Kidney epithelial cell (primary cell): ENCODE measurements around the gene CHCHD5. TPM values are rescaled to one million over a fixed set of nuclear protein-coding genes. Genes with fewer than 3 reads are reported as not detected.

ENCODE experiments used
- DNase-seq: peaks from one replicate; pipeline ENCODE4 v3.0.0-alpha.2; 2010; ENCODE audit warnings: low read depth
- H3K27me3 ChIP-seq: 2 replicates; pipeline ENCODE4 v1.6.0; 2011; ENCODE audit warnings: low read length; ENCODE audit not compliant: control insufficient read depth, insufficient read depth
- H3K36me3 ChIP-seq: 2 replicates; pipeline ENCODE4 v1.5.1; 2011; ENCODE audit warnings: low read length; ENCODE audit not compliant: control insufficient read depth, insufficient read depth
- H3K4me3 ChIP-seq: 2 replicates; pipeline ENCODE4 v1.5.1; 2011; ENCODE audit warnings: low read depth, mild to moderate bottlenecking, control low read depth, low read length
- CTCF ChIP-seq: IDR thresholded peaks from 2 replicates; pipeline ENCODE4 v1.5.1; 2011; ENCODE audit warnings: mild to moderate bottlenecking, moderate library complexity, low read length, control low read depth, inconsistent platforms; ENCODE audit not compliant: insufficient read depth, poor library complexity, severe bottlenecking
- total RNA-seq: library from RNA; depleted of rRNA; stranded (reverse); fragments of >200 nt; gene quantifications from 2 replicates; pipeline ENCODE4 v1.2.3, GENCODE V29; 2015

Gene CHCHD5
- total RNA-seq, 1 donor from 2014 or later, result 33.5 TPM

DNA sequence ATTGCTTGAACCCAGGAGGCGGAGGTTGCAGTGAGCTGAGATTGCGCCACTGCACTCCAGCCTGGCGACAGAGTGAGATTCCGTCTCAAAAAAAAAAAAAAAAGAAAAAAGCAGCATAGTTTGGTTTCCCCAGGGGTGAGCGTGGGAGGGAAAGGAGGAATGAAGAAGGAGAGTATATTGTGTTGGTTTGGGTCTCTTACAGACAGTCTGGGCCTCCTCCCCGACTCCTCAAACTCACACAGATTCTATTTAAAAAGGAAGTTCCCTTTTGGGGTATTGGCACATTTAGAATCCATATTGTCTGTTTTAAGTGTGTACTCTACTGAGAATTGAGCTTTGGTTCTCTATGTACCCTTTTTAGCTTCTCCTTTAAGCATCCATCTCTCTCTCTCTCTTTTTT is 34.0 kb downstream of the CHCHD5 start:
- no peak for TF ChIP-seq CTCF

GRCh38 chr2:112621790-112622527 is 37.5 kb downstream of the CHCHD5 start:
- H3K36me3 ChIP-seq, result no peaks in the 10 kb centered on the region
- DNase-seq, result no peak
- no peaks in the 10 kb centered on the region for H3K27me3 ChIP-seq
- no peak overlapping the region for H3K4me3 ChIP-seq
- no peak for TF ChIP-seq CTCF

More for the DNA sequence above, 34.0 kb downstream of the CHCHD5 start:
- DNase-seq, result no peak
- no peak overlapping the region for H3K4me3 ChIP-seq
- H3K27me3 ChIP-seq, result peaks cover 2% of the 10 kb centered on the region
- no peaks in the 10 kb centered on the region for H3K36me3 ChIP-seq

DNA sequence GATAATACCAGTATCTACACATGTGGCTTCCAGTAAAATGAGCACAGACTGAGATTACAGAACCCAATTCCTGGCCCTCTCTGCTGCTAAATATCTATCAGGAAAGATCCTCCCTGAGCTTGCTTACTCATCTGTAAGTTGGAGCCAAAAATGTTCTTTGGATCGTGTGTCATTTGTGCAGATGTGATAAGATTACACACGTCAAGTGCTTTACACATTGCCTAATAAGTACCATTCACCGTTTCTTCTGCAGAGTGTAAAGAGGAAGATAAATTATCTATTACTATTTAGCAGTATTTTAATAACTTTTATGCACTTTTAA is 38.1 kb downstream of the CHCHD5 start:
- Histone ChIP-seq H3K4me3 (no peak overlapping the region), H3K27me3 (no peaks in the 10 kb centered on the region), H3K36me3 (no peaks in the 10 kb centered on the region)
- DNase-seq, result no peak
- no peak for TF ChIP-seq CTCF

DNA sequence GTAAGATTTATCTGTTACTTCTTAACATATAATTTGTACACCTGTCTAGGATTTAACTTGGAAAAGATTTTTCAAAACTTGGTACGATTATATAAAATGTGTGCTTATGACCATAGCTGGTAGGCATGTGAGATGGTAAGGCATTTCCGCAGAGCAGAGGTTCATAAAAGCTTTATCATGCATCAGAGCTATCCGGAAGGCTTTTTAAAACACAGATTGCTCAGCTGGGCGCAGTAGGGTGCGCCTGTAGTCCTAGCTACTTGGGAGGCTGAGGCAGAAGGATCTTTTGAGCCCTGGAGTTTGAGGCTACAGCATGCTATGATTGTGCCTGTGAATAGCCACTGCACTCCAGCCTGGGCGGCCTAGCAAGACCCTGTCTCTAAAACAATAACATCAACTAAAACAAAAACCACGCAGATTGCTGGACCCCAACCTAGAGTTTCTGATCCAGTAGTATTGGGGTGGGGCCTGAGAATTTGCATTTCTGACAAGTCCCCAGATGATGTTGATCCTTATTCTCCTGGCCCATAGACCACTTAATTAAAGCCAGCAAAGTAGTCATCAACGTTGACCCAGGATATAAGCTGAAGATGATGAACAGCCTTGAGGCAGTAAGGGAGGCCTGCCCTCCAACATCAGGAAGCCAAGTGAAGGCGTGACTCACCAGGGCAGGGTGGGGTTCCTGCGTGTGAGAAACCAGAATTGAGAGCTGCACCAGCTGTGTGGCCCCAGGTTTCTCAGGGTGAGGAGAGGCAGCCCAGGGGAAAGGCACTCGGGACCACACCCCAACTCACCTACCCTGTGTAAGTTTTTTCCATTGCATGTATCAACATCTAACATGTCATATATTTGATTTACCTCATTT is 39.7 kb downstream of the CHCHD5 start:
- no peak for TF ChIP-seq CTCF
- DNase-seq, result no peak
- no peaks in the 10 kb centered on the region for H3K27me3 ChIP-seq

GRCh38 chr2:112625474-112626114 is 41.2 kb downstream of the CHCHD5 start:
- Histone ChIP-seq H3K27me3 (no peaks in the 10 kb centered on the region), H3K4me3 (no peak overlapping the region), H3K36me3 (no peaks in the 10 kb centered on the region)
- no peak for TF ChIP-seq CTCF
- DNase-seq, result no peak

More for the DNA sequence above, 39.7 kb downstream of the CHCHD5 start:
- H3K36me3 ChIP-seq, result no peaks in the 10 kb centered on the region
- H3K4me3 ChIP-seq, result no peak overlapping the region
